K562 (cell line): ENCODE data around the gene WAS. TPM values are rescaled to one million over a fixed set of nuclear protein-coding genes. Genes with fewer than 3 reads are reported as not detected.

Experiments
- ADNP ChIP-seq: fragments of 200-800 bp; sonication (Bioruptor generic); IDR thresholded peaks from 2 replicates; pipeline ENCODE4 v1.6.1; 2016; ENCODE audit warnings: missing genetic modification characterization, missing compliant biosample characterization
- BCL6 ChIP-seq: fragments of 250-450 bp; sonication (Bioruptor Pico); IDR thresholded peaks from 2 replicates; pipeline ENCODE4 v1.4.0; 2020
- ELF1 ChIP-seq: fragments of 200-800 bp; sonication (Bioruptor generic); IDR thresholded peaks from 2 replicates; pipeline ENCODE4 v1.6.1; 2016; ENCODE audit warnings: missing genetic modification characterization, missing compliant biosample characterization
- ELF4 ChIP-seq: fragments of 450-650 bp; formaldehyde crosslinking; IDR thresholded peaks from 2 replicates; pipeline ENCODE4 v1.4.0; 2022; ENCODE audit warnings: missing genetic modification characterization
- EP300 ChIP-seq: IDR thresholded peaks from 2 replicates; pipeline ENCODE4 v1.6.1; 2012; ENCODE audit warnings: low read length, improper control_type of control experiment
- GTF3C2 ChIP-seq: IDR thresholded peaks from 3 replicates; pipeline ENCODE4 v1.6.1; 2011; ENCODE audit warnings: borderline replicate concordance, mild to moderate bottlenecking, moderate library complexity; ENCODE audit not compliant: insufficient read length; ENCODE audit errors: extremely low read depth
- L3MBTL2 ChIP-seq: fragments of 450-650 bp; IDR thresholded peaks from 2 replicates; pipeline ENCODE4 v1.6.1; 2016; ENCODE audit warnings: mild to moderate bottlenecking, moderate library complexity
- MCM3 ChIP-seq: fragments of 450-650 bp; IDR thresholded peaks from 2 replicates; pipeline ENCODE4 v1.6.1; 2016
- MTA2 ChIP-seq: fragments of 450-650 bp; IDR thresholded peaks from 2 replicates; pipeline ENCODE4 v1.6.1; 2016; ENCODE audit warnings: low read depth
- NCOA2 ChIP-seq, 2 experiments: fragments of 450-650 bp; IDR thresholded peaks; 2 replicates each; pipeline ENCODE4 v1.6.1; 2018; ENCODE audit warnings: mild to moderate bottlenecking in 2 of 2, moderate library complexity in 1 of 2; ENCODE audit not compliant: partially characterized antibody in 2 of 2
- POLR2H ChIP-seq: IDR thresholded peaks from 2 replicates; pipeline ENCODE4 v1.6.1; 2016; ENCODE audit warnings: missing genetic modification characterization, low read depth, mild to moderate bottlenecking, control low read depth, missing compliant biosample characterization, moderate library complexity
- ZFP30 ChIP-seq: fragments of 250-450 bp; sonication (Bioruptor Pico); IDR thresholded peaks from 2 replicates; pipeline ENCODE4 v1.8.0; 2022; ENCODE audit warnings: moderate library complexity, mild to moderate bottlenecking, inconsistent platforms, borderline replicate concordance
- ZMIZ1 ChIP-seq, 2 experiments: fragments of 150-350 bp in 1 of 2; IDR thresholded peaks; 2 replicates each; pipeline ENCODE4 v1.6.1; 2012 to 2016; ENCODE audit warnings: low read depth in 2 of 2, low read length in 2 of 2, mild to moderate bottlenecking in 1 of 2, moderate library complexity in 1 of 2
- ZNF518B ChIP-seq: fragments of 250-450 bp; sonication (Bioruptor Pico); IDR thresholded peaks from 2 replicates; pipeline ENCODE4 v1.5.0; 2021; ENCODE audit warnings: mild to moderate bottlenecking, moderate library complexity
- ZNF655 ChIP-seq: fragments of 250-450 bp; sonication (Bioruptor Pico); IDR thresholded peaks from 2 replicates; pipeline ENCODE4 v1.5.0; 2021
- polyA plus RNA-seq, 8 experiments: library from polyadenylated mRNA; depleted of rRNA in 4 of 8; stranded (reverse) in 5 of 8; unstranded in 3 of 8; fragments of >200 nt; fragmentation: Nextera tagmentation in 2 of 8; fragmentation: Illumina TruSeq in 1 of 8; extraction: Ambion mirVana in 2 of 8; extraction: Trizol in 1 of 8; gene quantifications; 2 replicates each; pipeline versions ENCODE4 v1.2.1 to v1.2.3, GENCODE V29; 2011 to 2014; ENCODE audit warnings: inconsistent platforms in 1 of 8, missing spikeins in 1 of 8
- total RNA-seq, 7 experiments: library from RNA; depleted of rRNA in 6 of 7; stranded (reverse); fragments of >200 nt in 6 of 7; fragmentation: Illumina TruSeq in 2 of 7; extraction: Trizol in 2 of 7; gene quantifications; 2 replicates each; pipeline versions ENCODE4 v1.2.1 to v1.2.3, GENCODE V29; 2011 to 2021; ENCODE audit warnings: low replicate concordance in 1 of 7

The WAS gene
- total and polyA plus RNA-seq, 9 of the 15 experiments (the other 6 are each of a cell fraction or from before 2014, with no cell fraction given), result 0.11 to 16.1 (median 3.8) TPM

GRCh38 chrX:48737213-48737938, 53.8 kb downstream of the WAS start (continued):
- TF ChIP-seq ZNF518B (CRISPR knock-in tag), result no peak
- TF ChIP-seq NCOA2 (IDR thresholded peaks at IDR 0.05; ENCODE audit: partially characterized antibody in 2 of 2), result no peak
- no peak for TF ChIP-seq ZMIZ1 (IDR thresholded peaks at IDR 0.05; ENCODE audit: low read depth in 2 of 2, low read length in 2 of 2)
- TF ChIP-seq GTF3C2, result no peak
- TF ChIP-seq EP300, result no peak
- TF ChIP-seq ADNP (tag), result no peak; the same call in 1 of the 2 replicates
- no peak for TF ChIP-seq ZNF655 (CRISPR knock-in tag)
- no peak for TF ChIP-seq ZFP30 (CRISPR knock-in tag)
- peak; percentile 91 for TF ChIP-seq ELF1 (tag)
- no peak for TF ChIP-seq BCL6 (CRISPR knock-in tag)
- peak; percentile 9; the same call in 1 of the 2 replicates for TF ChIP-seq ELF4 (CRISPR knock-in tag)
- TF ChIP-seq L3MBTL2, result peak; percentile 47; the same call in 1 of the 2 replicates
- TF ChIP-seq MCM3, result no peak
- TF ChIP-seq MTA2, result peak; percentile 40
- peak; percentile 75; the same call in 1 of the 2 replicates for TF ChIP-seq POLR2H (tag)
